HG03159 (cell line): Measurements from ENCODE around the gene TTC29.
"Not testable (repeated sequence)": the region's sequence is repeated elsewhere in the genome, so short reads cannot be mapped to it uniquely, and the experiment has no call there.

Experiments used
- ATAC-seq: cut with Tn5 transposase; IDR thresholded peaks from one replicate; pipeline ENCODE4 v1.9.1; 2021; ENCODE audit warnings: mild to moderate bottlenecking, moderate library complexity; ENCODE audit not compliant: unreplicated experiment

TTC29 gene

DNA sequence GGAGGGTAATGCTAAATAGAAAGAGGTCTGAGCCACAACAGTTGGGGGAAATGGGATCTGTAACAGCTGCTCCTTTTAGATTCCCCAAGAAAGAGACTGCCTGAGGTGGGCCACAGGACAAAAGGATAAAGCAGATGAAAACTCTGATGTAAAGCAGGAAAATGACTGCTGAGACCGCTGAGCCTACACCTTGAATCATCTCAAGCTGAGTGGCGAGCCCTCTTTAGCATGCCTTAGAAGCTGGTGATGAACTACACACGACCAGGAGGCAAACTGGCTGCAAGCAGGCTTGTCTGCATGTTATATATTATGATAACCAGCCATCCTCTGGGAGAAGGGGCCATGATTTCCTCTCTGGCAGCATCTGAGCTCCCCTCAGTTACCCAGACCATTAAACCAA lies 88.4 kb downstream of the TTC29 start:
- no peak for ATAC-seq

DNA sequence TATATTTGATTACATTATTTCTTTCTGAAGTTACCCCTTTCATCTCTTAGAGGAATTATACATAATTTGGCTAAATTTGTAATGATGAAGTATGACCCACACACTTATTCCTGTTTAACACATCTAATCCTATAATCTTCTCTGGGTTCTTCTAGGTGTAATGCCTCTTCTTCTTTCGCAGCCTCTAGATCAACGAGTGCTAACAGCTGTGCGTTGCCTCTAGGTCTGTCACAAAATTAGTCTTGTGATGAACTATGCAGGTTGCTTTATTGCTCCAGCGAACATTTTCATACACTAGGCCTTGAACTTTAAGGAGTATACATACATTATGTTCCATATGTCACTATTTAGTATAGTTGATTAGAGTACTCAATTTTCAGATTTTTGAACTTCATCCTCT lies 89.9 kb downstream of the TTC29 start:
- no peak for ATAC-seq

DNA sequence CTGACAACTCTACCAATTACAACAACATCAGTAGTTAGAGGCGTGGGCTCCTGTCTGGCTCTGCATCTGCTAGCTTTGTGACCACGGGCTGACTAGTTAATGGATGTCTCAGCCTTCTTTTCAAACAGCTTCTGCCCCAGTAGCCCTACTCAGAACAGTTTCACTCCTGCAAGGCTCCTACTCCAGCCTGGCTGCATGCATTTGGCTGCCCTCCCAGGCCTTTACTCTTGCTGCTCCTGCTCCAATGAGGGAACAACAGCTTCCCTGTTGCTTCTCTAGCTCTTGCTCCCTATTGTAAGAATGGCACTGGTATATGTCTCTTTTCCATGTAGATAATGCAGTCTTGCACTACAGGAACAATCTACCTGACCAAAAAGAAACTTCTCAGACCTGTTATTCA lies 93.3 kb downstream of the TTC29 start:
- ATAC-seq, result no peak

DNA sequence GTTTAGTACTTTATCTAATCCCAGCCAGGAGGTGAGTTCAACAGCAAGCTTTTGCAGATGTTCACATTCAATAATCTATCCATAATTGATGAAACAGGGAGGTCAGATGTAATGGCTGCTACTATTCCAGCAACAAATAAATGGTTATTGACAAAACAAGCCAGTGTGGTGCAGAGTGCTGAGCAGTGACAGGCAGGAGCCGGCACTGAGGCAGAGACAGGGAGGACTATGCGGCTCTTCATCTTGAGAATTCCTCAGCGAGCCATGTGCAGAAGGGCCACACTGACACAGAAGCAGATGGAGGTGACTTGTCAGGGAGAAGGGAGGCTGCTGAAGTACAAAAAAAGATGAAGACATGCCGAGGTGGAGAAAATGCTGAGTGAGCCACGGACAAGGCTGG lies 98.3 kb downstream of the TTC29 start:
- ATAC-seq, result no peak

DNA sequence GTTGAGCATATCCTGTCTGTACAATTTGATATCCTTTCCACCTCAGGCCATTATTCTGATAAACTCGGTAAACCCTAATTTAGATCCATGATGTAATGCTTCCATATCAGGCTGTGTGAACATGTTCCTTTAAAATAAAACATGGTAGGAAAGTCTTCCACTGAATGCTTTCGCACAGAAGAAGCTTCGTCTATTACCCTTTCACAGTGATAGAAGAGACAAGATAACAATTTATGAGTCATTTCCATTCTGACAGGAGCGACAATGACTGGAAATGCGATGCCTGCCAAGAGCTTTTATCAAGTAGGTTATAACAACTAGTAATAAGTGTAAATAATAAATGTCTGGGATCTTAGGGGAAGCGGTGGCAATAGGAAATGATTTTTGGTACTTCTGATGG lies 98.8 kb downstream of the TTC29 start:
- ATAC-seq, result no peak

DNA sequence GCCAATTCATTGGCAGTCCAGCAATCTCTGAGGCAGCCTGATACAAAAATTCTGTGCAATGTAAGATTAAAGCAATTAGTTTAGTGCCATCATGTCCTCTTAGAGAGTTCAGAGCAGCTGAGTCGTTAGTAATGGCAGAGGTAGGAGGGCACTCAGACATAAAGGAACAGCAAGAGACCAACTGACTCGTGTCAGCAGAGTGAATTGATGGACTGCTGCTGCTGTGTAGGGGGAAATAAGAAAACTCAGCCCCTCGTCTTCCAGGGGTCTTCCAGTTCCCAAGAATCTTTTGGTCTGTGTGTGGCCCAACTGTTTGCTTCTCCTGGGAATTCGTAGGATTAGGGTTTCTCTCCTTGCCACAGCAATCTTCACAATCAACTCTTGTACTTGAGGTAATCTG lies 100.9 kb downstream of the TTC29 start:
- no peak for ATAC-seq

DNA sequence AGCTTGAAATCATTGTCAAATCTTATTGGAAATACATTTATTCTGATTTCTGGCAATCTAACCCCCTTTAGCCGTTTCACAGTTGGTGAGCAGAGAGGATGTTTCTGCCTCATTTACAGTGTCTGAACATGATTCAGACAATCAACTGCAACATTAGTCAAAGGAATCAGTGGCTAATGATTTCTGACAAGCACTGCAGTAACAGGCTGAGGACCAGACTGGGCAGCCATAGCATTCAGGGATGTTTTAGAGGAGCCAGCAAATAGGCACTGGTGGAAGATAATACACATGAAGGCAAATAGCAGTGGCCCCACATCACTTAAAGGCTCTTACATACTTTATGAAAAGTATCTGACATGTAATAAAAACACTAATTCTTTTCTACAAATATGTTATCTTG lies 102.8 kb downstream of the TTC29 start:
- ATAC-seq, result no peak

DNA sequence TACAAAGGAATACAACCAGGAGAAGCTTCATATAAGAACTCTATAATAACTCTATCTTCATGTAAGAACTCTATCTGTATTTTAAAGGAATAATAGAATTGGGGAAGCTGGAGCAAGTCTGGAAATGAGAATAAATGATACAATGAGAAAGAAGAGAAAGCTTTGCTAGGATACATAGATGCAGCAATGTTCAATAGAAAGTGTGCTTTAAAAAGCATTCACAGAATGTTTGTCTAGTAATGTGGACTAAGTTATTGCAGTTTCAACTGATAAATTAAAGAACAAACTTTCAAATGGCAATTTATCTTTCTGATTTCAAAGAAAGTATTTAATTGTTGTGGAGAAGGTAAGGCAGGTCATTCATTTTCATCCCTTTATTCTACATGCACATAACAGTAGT lies 104.9 kb downstream of the TTC29 start:
- ATAC-seq, result no peak

DNA sequence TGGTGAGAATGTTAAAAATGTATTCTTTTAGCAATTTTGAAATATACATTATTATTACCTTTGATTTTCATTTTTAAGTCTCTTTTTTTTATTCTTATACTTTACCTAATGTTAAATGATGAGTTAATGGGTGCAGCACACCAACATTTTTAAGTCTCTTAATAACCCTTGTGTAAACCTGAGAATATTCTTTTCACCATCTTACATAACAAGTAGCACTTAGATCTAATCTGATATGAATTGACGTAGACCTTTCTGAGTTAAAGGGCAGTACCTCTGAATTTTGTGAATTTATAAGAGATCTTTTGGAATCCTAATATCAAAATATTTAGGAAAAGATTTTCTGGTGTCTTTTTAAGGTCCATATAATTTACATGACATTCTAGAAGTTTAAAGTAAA lies 110.6 kb downstream of the TTC29 start:
- no peak for ATAC-seq

DNA sequence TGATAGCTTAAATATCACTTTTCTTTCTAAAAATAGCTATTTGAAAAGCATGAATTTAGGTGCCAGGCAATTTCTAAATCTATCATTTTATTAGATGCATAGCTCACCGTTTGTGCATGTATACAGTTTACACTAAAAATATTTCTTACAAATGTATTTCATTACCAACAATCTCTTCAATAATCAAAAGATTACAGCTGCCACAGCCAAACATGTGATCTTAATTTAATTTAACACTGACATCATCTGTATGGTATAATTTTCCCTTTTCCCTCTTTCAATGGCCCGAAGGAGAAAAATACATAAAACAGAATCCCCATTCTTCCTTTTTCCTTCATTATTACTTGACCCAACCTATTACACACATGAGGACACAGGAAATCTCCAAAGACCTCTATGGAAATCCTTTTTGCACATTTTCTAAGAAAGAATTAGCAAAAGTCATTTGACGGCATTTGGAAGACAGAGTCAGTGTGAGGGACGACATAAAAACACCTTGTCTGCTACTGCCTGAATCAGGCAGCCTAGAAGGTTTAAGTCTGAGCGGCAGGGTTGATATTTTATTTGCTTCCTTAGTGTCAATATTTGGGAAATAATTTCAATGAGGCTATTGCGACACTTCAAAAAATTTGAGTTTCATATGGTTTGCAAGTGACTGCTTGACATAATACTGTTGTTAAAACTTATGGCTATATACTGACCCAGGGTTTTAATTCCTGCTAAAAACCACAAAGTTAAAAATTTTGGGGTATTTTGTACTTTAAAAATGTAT lies 111.2 kb downstream of the TTC29 start:
- ATAC-seq, result no peak

DNA sequence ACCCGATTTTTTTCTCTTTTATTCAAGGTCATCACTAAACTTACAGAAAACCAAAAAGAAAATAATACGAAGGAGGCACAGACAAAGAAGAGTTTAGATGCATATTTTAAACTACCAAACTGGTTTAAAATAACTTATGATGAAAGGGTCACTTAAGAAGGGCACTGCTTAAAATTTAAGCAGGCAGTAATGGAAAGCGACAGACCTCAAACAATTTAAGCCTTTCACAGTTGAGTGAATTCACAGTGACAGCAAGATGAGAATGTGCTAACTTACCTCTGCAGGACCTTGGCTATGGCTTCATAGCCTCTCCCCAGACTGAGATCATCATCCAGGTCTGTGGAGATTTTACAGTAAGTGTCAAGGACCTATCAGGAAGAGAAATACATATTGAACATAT lies 112.1 kb downstream of the TTC29 start:
- ATAC-seq, result no peak

DNA sequence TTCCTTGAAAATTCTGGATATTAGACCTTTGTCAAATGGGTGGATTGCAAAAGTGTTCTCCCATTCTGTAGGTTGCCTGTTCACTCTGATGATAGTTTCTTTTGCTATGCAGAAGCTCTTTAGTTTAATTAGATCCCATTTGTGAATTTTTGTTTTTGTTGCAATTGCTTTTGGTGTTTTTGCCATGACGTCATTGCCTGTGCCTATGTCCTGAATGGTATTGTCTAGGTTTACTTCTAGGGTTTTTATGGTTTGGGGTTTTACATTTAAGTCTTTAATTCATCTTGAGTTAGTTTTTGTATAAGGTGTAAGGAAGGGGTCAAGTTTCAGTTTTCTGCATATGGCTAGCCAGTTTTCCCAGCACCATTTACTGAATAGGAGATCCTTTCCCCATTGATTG lies 122.7 kb downstream of the TTC29 start:
- ATAC-seq, result not testable (repeated sequence)

DNA sequence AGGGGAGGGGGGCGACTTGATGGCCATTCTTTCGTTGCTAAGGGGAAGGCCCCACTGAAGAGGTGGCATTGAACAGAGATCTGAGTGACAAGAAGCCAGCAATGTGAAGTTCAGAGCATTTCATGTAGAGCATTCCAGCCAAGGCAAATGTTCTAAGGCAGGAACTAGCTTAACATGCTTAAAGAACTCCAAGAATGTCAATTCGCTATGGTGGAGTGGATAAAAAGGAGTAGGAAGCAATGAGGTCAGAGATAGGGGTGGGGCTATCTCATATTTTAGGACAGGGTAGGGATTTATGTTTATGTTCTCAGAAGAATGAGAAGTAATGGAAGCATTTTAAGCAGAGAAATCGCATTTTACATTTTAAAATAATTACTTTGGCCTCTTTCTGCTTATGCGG lies 130.9 kb downstream of the TTC29 start:
- ATAC-seq, result no peak

DNA sequence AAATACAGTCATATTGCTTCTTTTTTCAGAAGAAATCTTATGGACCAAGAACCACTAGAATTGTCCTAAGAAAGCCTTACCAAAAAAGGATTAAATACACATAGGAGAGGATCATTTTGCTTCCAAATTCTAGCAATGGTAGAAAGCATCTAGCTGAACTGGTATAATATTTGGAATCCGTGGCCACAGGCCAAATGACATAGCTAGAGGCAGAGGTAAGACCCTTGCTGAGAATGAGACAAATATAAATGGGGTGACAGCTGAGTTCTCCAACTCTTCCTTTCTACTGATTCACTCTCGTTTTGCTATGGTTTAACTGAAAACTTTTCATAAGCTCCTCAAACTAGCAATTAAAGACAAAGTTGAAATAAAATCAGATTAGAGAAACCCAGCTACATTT lies 150.0 kb downstream of the TTC29 start:
- no peak for ATAC-seq

DNA sequence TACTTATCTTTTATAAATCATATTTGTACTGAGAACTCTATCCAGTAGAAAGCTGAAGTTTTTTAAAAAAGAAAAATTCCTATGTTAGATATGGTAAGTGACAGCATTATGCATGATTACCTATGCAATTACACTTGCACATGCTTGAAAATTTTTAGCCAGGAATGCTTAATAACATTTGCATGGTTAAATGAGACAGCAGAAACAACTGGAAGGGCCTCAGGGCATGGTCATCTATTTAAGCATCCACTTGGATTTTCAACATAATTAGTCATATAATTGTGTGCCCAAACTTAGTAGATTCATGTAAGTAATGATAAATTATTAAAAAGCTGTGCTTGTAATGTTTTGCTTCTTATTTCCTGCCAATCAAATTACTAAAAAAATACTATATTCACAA lies 151.9 kb downstream of the TTC29 start:
- no peak for ATAC-seq

DNA sequence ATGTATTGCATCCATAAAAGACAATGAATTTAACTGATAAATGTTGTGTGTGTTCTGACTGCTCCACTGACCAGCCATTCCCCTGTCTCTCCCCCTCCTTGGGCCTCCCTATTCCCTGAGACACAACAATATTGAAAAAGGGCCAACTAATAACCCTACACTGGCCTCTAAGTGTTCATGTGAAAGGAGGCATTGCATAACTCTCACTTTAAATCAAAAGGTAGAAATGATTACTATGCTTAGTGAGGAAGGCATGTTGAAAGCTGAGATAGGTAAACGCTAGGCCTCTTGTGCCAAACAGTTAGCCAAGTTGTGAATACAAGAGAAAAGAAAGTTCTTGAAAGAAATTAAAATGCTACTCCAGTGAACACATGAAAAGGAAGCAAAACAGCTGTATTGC lies 154.2 kb downstream of the TTC29 start:
- ATAC-seq, result no peak

DNA sequence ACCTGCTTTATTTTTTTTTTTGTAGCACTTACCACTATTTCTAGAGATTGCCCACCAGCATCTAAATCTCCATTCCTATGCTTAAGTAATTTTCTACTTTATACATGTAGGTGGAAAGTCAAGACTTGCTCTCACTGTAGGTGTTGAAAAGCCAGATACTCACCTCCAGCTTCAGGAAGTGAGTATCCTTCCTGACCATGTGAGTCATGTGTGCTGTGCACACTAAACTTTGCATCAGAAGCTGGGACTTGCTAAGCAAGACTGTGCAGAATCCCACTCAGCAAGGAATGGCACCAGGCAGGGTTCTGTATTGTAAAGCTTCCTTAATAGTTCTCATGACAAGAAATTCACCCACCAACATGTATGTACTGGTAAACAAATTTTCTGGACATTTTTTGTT lies 155.1 kb downstream of the TTC29 start:
- ATAC-seq, result no peak

DNA sequence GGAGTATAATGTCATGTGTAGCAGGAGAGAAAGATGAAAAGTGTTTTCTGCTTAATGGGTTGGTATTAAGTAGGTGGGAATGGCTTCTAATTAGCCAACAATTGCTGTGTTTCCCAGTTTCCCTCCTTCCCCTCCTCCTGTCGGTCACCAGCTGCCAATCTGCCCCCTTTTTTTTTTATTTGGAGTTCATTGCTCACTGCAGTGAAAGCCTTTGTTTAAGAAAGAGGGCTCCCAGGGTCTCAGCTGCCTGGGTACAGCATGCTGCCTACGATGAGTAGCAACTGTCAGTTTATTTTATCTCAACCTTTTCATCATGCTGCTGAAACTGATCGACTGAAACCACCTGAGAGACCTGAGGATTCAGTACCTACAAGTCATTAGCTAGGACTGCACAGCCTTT lies 157.9 kb downstream of the TTC29 start:
- no peak for ATAC-seq

DNA sequence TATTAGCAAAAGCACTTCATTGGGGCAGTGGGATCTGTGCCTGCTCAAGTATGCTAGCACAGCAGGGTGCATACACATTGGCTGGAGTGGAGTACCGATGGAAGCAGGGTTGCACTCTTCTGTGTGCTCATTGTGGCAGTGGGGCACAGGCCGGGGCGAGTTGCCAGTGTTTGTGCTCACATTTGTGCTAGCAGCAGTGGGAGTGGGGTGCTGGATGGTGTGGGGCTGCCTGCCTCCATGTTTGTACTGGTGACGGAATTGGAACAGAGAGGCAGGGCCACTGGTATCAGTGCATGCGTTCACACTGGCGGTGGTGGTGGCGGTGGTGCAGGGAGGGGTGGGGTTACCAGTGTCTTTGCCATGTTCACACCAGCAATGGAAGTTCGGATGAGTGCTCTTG lies 169.0 kb downstream of the TTC29 start:
- no peak for ATAC-seq

DNA sequence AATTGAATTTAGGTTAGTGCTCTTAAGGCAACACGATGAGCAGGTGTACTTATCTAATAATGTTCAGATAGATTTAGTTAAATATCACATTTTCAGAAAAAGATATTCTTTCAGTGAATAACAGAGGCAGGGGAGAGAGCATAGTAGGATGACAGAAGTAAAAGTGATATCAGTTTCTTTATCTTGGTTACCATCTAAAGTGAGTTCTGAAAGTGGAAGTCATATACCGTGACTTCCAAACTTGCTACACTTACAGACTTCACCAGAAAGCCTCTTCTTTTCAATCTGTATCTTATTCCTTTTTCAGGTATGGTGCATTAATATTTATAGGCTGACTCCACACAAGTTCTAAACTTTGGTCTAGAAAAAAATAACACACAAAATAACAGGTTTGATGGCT lies 182.1 kb downstream of the TTC29 start:
- peak; percentile 81 for ATAC-seq

DNA sequence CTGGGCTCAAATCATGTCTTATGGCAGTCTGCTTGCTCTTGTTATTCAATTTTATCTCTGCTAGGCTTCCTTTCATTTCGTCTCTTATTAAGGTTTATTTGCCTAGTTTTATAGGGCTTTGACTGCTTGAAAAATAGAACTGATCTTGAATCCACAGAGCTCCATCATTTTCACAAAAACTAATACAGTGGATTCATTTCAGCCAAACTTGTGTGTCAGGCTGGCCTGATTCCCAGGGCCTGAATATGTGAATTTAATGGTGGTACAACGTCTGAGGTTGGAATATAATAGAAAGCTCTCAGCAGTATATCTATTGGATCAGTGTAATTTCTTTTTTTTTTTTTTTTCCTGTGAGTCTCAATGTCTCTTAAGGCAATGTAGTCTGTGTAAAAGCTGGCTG lies 183.6 kb downstream of the TTC29 start:
- no peak for ATAC-seq

DNA sequence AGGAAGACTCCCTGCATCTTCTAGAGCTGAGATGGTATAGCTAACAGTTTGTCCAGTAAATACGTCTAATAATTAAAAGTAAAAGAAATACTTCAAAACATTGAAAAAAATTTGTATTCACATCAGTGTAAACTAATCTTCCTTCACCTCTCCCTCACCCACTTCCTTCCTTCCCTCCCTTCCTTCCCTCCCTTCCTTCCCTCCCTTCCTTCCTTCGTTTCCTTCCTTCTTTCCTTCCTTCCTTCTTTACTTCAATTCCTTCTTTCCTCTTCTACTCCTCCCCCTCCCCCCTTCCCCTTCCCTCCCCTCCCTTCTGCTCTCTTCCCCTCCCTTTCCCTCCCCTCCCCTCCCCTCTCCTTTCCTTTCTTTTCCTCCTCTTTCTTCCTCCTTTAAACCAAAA lies 203.2 kb downstream of the TTC29 start:
- no peak for ATAC-seq

DNA sequence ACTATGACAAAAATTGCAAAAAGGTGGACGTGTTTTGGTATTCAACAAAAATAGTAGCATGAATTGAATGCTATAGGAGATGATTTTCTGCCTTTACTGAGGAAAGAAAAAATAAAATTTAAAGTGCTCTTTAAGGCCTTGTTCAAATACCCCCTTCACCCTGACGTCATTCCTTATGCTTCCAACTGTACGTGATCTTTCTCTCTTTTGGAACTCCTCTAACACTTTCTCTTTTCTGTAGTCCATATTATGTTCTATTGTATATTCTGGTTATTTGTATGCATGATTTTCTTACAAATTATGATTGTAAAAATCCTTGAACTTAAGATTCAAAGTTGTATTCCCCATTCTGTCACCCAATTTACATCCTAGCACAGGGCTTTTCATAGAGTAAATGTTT lies 206.5 kb downstream of the TTC29 start:
- no peak for ATAC-seq
